ENCODE results near the gene CISD3.
"Not testable (repeated sequence)": the region's sequence is repeated elsewhere in the genome, so short reads cannot be mapped to it uniquely, and the experiment has no call there.

CISD3 gene

GRCh38 chr17:38724337-38724988, 5.7 kb upstream of the CISD3 start:
- no peak for DNase-seq (ENCODE audit: low read depth, low spot score)
- H3K27ac ChIP-seq, result no peak overlapping the region

GRCh38 chr17:38725066-38725465, 5.1 kb upstream of the CISD3 start:
- no peak for DNase-seq (ENCODE audit: low read depth, low spot score)
- no peak overlapping the region for H3K27ac ChIP-seq

GRCh38 chr17:38726145-38726544, 4.0 kb upstream of the CISD3 start:
- H3K27ac ChIP-seq; DNase-seq (ENCODE audit: low read depth, low spot score): not testable (repeated sequence)

- H3K27ac ChIP-seq, result no peak overlapping the region
- DNase-seq (ENCODE audit: low read depth, low spot score), result no peak
Observed at GRCh38 chr17:38727736-38728135, 2.4 kb upstream of the CISD3 start.

- H3K27ac ChIP-seq, result no peak overlapping the region
Observed at GRCh38 chr17:38728290-38728831, 1.8 kb upstream of the CISD3 start.

GRCh38 chr17:38729368-38729885, 714 bp upstream of the CISD3 start:
- DNase-seq (ENCODE audit: low read depth, low spot score), result no peak
- H3K27ac ChIP-seq, result no peak overlapping the region

More at GRCh38 chr17:38728290-38728831, 1.8 kb upstream of the CISD3 start:
- DNase-seq (ENCODE audit: low read depth, low spot score), result no peak

GRCh38 chr17:38730526-38731379, 612 bp downstream of the CISD3 start:
- H3K27ac ChIP-seq, result peak overlapping the region; percentile 51
- DNase-seq (ENCODE audit: low read depth, low spot score), result no peak

GRCh38 chr17:38731526-38732294, 1.6 kb downstream of the CISD3 start:
- H3K27ac ChIP-seq, result no peak overlapping the region
- DNase-seq (ENCODE audit: low read depth, low spot score), result no peak

GRCh38 chr17:38732376-38733281, 2.5 kb downstream of the CISD3 start:
- no peak for DNase-seq (ENCODE audit: low read depth, low spot score)
- no peak overlapping the region for H3K27ac ChIP-seq

- H3K27ac ChIP-seq, result no peak overlapping the region
- no peak for DNase-seq (ENCODE audit: low read depth, low spot score)
Observed at GRCh38 chr17:38733282-38733981, 3.3 kb downstream of the CISD3 start.

GRCh38 chr17:38733982-38734973, 4.1 kb downstream of the CISD3 start:
- DNase-seq (ENCODE audit: low read depth, low spot score), result no peak
- H3K27ac ChIP-seq, result no peak overlapping the region

GRCh38 chr17:38735161-38735997, 5.2 kb downstream of the CISD3 start:
- no peak overlapping the region for H3K27ac ChIP-seq
- DNase-seq (ENCODE audit: low read depth, low spot score), result no peak

- no peak for DNase-seq (ENCODE audit: low read depth, low spot score)
Observed at GRCh38 chr17:38738007-38738662, 8.0 kb downstream of the CISD3 start.

GRCh38 chr17:38738686-38739085, 8.5 kb downstream of the CISD3 start:
- H3K27ac ChIP-seq, result no peak overlapping the region
- DNase-seq (ENCODE audit: low read depth, low spot score), result no peak

More at GRCh38 chr17:38738007-38738662, 8.0 kb downstream of the CISD3 start:
- no peak overlapping the region for H3K27ac ChIP-seq

- H3K27ac ChIP-seq, result no peak overlapping the region
- no peak for DNase-seq (ENCODE audit: low read depth, low spot score)
Observed at GRCh38 chr17:38739305-38739704, 9.2 kb downstream of the CISD3 start.

- DNase-seq (ENCODE audit: low read depth, low spot score), result no peak
- no peak overlapping the region for H3K27ac ChIP-seq
Observed at GRCh38 chr17:38740044-38740443, 9.9 kb downstream of the CISD3 start.

Measured in epithelial cell of prostate (primary cell).